ENCODE results near the gene DAB1. TPM values are rescaled to one million over a fixed set of nuclear protein-coding genes. Genes with fewer than 3 reads are reported as not detected.

Gene DAB1
- total and polyA plus RNA-seq, 8 donors, result 0.04 to 1.4 (median 0.39) TPM

DNA sequence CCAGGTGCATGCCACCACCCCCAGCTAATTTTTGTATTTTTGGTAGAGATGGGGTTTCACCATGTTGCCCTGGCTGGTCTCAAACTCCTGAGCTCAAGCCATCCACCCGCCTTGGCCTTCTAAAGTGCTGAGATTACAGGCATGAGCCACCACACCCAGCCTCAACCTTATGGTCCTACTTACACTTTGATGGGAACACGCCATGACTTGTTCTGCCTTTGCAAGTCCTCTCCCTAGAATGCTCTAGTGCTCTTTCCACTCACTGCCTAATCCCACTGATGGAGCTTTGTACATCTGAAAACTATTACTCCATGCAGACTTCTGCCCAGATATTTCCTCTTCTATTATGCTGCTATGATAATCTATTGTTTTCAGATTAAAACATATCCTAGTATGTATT, 174.3 kb downstream of the DAB1 start:
- Histone ChIP-seq H3K4me1 (no peaks in the 10 kb centered on the region), H3K9me3 (no peaks in the 10 kb centered on the region), H3K4me3 (no peak overlapping the region), H3K27ac (no peak overlapping the region), H3K27me3 (no peaks in the 10 kb centered on the region), H3K36me3 (no peaks in the 10 kb centered on the region)
- TF ChIP-seq, protein P1, sequence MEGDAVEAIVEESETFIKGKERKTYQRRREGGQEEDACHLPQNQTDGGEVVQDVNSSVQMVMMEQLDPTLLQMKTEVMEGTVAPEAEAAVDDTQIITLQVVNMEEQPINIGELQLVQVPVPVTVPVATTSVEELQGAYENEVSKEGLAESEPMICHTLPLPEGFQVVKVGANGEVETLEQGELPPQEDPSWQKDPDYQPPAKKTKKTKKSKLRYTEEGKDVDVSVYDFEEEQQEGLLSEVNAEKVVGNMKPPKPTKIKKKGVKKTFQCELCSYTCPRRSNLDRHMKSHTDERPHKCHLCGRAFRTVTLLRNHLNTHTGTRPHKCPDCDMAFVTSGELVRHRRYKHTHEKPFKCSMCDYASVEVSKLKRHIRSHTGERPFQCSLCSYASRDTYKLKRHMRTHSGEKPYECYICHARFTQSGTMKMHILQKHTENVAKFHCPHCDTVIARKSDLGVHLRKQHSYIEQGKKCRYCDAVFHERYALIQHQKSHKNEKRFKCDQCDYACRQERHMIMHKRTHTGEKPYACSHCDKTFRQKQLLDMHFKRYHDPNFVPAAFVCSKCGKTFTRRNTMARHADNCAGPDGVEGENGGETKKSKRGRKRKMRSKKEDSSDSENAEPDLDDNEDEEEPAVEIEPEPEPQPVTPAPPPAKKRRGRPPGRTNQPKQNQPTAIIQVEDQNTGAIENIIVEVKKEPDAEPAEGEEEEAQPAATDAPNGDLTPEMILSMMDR (IDR thresholded peaks at IDR 0.05), result no peak
- intact Hi-C loops (cut with DNase I), result no loop called here
- FAIRE-seq (no peak), ATAC-seq (no peak), DNase-seq (no peak)
- WGBS, 2 donors, result 51 to 74% methylated on average over 2 of the region's 2 CpGs

DNA sequence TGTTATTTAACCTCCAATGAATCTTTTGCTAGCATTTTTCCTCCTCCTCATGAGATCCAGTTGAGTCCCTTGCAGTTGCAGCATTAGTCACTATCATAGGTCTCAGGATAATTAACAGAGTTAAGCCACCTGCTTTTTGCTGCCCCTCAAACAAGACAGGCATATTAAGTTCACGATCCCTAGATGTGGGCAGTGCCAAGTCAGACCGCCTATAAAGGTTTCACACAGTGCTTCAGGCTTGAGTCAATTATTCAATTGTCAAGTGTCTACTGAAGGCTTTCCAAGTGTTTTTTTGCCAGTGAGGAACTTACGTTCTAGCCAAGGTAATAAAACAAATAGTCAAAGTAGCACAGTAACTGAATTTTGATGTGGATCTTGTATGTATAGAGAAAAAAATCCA, 175.0 kb downstream of the DAB1 start:
- FAIRE-seq (no peak), ATAC-seq (no peak), DNase-seq (no peak)
- Histone ChIP-seq H3K27me3 (no peaks in the 10 kb centered on the region), H3K36me3 (no peaks in the 10 kb centered on the region), H3K9me3 (no peaks in the 10 kb centered on the region), H3K4me1 (no peaks in the 10 kb centered on the region), H3K4me3 (no peak overlapping the region), H3K27ac (no peak overlapping the region)
- WGBS, 2 donors, result 63 to 68% methylated on average over 3 of the region's 3 CpGs
- TF ChIP-seq, protein P1 (IDR thresholded peaks at IDR 0.05), result no peak
- intact Hi-C loops (cut with DNase I), result no loop called here

DNA sequence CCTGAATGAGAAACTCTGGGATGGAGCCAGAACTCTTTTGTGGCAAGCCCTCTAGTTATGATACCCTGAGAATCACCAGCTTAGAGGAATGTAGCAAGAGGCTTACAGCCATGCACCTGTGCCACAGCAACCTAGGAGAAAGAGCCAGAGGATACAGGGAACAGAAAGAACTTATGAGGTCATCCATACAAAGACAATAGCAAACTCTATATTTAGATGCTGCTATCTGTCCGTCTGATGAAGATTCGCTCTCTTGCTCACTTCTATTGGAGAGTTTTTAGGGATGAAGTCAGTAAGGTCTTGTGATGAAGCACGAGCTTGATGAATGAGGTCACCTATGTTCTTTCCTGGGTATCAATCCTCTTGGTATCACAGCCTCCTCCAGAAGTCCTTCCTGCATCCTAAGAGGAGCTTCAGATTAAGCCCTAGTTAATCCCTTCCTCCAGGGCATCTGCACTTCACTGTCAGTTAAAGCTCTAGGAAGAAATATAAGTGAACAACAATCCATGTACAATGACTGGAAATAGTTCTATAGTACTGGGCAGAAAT, 185.6 kb downstream of the DAB1 start:
- H3K4me1 ChIP-seq, result no peaks in the 10 kb centered on the region
- no peaks in the 10 kb centered on the region for H3K36me3 ChIP-seq
- DNase-seq (no peak), ATAC-seq (no peak), FAIRE-seq (no peak)
- intact Hi-C loops (cut with DNase I), result no loop called here
- TF ChIP-seq, protein P1 (IDR thresholded peaks at IDR 0.05), result no peak
- H3K27ac ChIP-seq, result no peak overlapping the region
- no peaks in the 10 kb centered on the region for H3K9me3 ChIP-seq
- 77 to 92% methylated on average over 3 of the region's 3 CpGs for WGBS, 2 donors
- no peaks in the 10 kb centered on the region for H3K27me3 ChIP-seq
- H3K4me3 ChIP-seq, result no peak overlapping the region

DNA sequence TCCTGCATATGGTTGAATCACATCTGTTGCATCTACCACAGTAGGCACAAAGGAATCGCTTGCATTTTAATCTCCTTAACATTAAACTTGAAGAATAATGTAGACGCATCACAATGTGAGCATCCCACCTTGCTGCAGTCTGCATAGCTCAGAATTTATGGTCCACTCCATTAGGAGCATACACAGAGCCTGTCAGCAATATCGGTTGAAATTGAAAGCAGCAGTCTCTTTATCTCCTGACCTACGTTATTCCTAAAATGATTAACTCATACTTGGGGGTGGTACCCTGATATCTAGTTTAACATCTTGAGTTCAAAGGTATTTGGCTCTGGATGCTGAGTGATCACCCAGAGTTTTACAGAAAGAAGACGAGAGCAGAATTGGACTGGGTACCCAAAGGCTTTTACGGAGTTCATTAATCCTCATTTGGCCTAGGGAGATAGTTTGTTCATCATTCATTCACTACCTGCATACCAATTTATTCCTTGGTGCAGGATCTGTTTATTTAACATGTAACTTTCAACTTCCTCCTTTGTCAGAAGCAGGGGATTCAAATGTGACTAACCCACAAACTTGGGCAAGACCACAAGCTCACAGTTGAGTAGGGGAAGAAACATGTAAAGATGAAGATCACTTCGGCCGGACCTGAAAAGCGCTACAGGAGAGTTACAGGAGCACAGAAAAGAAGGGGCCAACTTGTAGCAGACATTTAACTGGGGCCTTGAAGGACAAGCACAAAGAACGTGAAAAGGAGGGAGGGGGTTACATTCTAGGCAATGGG, 187.9 kb downstream of the DAB1 start:
- H3K4me3 ChIP-seq, result no peak overlapping the region
- ATAC-seq, result no peak

More for the DNA sequence above, 187.9 kb downstream of the DAB1 start:
- Histone ChIP-seq H3K27ac (no peak overlapping the region), H3K4me1 (no peaks in the 10 kb centered on the region), H3K9me3 (no peaks in the 10 kb centered on the region), H3K27me3 (no peaks in the 10 kb centered on the region), H3K36me3 (no peaks in the 10 kb centered on the region)
- DNase-seq (no peak), FAIRE-seq (no peak)
- 67 to 73% methylated on average over 10 of the region's 10 CpGs for WGBS, 2 donors
- TF ChIP-seq, protein P1 (IDR thresholded peaks at IDR 0.05), result no peak
- intact Hi-C loops (cut with DNase I), result no loop called here

Measured in pancreas (tissue), 10 donors.